Adrenal gland (tissue), 5 donors: ENCODE measurements around the gene SIN3A.

Source experiments
- POLR2A ChIP-seq, 2 donors: fragments of 450-650 bp; IDR thresholded peaks; one replicate each; pipeline ENCODE4 v1.6.1; 2017; ENCODE audit warnings: antibody characterized with exemption in 2 of 2, mild to moderate bottlenecking in 2 of 2, moderate library complexity in 1 of 2
- TF ChIP-seq, protein P1 (sequence below), 6 experiments: fragments of 450-650 bp in 4 of 6; fragments of 200-600 bp in 2 of 6; sonication (generic) in 1 of 6; IDR thresholded peaks; 1 replicate in 5 of 6; 2 replicates in 1 of 6; pipeline versions ENCODE4 v1.5.1 to v1.8.0; 2016 to 2021; ENCODE audit warnings: antibody characterized with exemption in 6 of 6, mild to moderate bottlenecking in 2 of 6, moderate library complexity in 1 of 6
- donor health status: DM: no; HTN: no; CAD: no.

DNA sequence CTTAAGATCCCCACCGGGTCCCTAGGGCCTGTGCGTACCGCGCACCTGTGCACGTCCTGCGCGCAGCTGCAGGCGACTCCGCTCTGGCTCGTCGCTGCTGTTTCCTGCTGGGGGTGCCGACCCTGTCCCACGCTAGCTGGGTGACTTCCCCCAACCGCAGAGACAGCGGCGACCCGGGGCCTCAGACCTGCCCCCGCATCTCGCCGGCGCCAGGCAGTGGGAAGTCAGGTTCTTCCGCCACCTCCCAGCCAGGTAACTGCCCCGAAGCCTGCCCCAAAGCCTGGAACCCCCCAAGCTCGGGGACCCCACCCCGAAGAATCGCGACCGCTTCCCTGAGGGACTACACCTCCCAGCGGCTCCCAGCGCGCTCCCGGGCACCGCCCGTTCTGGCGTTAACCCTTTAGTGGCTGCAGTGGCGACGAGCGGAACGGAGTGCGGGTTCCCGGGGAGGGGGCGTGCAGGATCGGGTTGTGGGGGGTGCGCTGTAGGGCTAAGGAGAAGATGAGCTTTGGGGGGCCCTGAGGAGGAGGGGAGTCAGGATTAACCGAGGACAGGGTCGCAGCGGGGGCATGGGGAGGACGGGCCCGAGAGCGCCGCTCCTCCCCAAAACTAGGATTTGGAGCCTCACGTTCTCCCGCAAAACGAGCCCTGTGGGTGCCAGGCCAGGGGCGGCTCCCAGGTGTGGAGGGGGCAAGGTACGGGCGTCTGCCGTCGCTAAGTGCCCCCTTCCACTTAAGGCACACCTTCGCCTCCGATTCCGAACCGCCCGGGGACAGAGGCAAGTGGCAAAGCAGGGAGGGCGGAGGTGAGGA is 104.1 kb downstream of the SIN3A start:
- TF ChIP-seq, protein P1, sequence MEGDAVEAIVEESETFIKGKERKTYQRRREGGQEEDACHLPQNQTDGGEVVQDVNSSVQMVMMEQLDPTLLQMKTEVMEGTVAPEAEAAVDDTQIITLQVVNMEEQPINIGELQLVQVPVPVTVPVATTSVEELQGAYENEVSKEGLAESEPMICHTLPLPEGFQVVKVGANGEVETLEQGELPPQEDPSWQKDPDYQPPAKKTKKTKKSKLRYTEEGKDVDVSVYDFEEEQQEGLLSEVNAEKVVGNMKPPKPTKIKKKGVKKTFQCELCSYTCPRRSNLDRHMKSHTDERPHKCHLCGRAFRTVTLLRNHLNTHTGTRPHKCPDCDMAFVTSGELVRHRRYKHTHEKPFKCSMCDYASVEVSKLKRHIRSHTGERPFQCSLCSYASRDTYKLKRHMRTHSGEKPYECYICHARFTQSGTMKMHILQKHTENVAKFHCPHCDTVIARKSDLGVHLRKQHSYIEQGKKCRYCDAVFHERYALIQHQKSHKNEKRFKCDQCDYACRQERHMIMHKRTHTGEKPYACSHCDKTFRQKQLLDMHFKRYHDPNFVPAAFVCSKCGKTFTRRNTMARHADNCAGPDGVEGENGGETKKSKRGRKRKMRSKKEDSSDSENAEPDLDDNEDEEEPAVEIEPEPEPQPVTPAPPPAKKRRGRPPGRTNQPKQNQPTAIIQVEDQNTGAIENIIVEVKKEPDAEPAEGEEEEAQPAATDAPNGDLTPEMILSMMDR (IDR thresholded peaks at IDR 0.05), result no peak
- TF ChIP-seq POLR2A (IDR thresholded peaks at IDR 0.05), result peak in 1 of 2 donors; percentile 31
